GM18907 (cell line): Measurements from ENCODE around the gene HSD17B2.

Source experiments
- ATAC-seq: cut with Tn5 transposase; IDR thresholded peaks from one replicate; pipeline ENCODE4 v1.9.1; 2021; ENCODE audit warnings: mild to moderate bottlenecking, moderate library complexity; ENCODE audit not compliant: unreplicated experiment

The HSD17B2 gene

DNA sequence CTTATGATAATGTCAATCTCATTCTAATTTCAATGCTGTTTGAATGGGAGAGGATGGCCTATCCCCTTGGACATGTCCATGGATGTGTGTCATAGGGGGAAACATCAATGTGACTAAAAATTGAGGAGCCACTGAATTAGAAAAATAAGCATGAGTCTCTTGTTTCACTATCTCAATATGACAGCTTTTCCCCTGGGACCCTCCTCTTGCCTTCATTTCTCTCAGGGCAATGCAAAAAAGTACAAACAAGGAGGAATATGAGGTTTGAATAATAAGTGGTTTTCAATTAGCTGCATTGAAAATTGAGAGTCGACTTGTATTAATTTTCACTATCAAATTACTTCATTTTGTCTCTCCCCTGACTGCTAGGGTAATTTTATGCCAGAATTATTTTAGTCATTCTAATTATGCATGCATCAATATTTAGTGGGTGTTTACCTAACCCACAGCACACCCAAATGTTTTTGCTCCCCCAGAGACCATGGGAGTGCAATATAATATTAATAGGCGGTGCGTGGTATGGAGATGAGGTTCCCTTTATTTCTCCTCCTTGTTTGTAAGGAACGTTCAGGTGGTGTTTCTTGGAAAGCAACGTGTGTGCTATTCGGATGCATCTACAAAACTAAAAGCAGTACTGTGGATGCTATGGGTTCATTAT lies 17.0 kb upstream of the HSD17B2 start:
- ATAC-seq: no peak

DNA sequence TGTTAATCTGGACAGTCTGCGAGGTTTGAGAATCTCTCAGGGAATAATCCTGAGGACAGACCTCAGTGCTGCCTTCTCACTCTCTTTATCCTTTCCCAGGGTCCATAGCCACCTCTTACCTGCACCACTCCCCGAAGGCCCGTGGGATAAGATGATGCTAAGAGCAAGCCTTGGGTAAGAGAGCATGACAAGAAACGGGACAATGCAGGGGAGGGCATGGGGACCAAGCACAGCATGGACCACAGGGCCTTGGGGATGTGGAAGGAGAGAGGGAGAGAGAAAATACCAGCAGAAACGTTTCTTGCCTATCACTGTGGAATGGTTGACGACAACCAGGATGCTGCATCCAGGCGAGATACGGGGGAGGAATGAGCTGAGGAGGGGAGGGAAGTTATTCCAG lies 15.5 kb upstream of the HSD17B2 start:
- ATAC-seq: no peak

DNA sequence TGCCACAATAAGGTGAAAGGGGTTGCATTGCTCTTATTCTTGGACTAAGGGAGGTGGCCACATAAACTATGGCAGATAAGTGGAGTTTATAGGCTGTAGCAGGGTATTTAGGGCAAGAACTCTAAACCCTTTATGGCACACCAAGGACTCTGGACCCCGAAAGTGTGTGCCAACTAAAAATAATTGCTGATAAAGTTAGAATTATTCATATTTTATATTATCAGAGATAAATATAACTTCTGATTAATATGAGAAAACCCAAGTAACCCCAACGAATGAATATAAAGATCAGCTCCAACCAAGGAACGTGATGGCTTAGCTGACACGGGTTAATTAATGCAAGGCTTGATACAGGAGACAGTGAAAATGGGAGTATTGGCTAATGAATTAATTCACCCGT lies 15.0 kb upstream of the HSD17B2 start:
- ATAC-seq: no peak

DNA sequence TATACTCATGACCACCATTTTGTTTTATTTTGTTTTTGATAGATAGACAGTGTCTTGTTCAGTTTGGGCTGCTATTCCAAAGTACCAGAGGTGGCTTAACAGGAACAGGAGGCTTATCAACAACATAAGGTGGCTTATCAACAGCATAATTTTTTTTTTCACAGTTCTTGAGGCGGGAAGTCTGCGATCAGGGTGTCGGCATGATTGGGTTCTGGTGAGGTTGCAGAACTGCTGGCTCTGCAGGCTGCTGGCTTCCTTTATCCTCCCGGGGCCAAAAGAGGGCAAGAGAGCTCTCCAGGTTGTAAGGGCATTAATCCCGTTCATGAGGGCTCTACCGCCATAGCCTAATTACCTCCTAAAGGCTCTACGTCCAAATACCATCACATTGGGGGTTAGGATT lies 11.8 kb upstream of the HSD17B2 start:
- no peak for ATAC-seq

DNA sequence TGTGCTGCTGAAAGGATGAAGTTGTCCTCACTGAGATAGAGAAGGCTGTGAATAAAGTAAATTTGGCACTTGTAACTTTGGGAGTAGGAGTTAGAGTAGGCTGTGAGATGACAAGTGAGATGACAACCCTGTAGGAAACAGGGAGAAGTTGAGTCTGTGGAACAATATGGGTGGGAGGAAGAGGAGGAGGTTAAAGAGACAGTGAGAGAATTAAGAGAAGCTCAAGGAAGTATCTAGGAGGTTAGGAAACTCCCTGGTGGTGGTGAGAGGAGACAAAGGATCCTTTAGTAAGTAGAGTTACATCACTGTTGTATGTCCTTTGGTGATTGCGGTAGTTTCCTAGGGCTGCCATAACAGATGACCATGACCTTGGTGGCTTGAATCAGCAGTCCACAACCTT lies 10.7 kb upstream of the HSD17B2 start:
- ATAC-seq: no peak

DNA sequence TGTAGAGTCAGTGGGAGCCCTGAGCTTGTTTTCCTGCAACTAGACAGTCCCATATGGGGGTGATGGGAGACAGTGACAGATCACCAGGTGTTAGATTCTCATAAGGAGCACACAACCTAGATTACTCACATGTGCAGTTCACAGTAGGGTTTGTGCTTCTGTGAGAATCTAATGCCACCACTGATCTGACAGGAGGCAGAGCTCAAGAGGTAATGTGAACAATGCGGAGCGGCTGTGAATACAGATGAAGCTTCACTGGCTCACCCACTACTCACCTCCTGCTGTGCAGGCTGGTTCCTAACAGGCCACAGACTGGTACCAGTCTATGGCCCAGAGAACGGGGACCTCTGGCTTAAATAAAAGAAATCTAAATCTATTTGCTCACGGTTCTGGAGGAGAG lies 10.2 kb upstream of the HSD17B2 start:
- ATAC-seq: no peak

DNA sequence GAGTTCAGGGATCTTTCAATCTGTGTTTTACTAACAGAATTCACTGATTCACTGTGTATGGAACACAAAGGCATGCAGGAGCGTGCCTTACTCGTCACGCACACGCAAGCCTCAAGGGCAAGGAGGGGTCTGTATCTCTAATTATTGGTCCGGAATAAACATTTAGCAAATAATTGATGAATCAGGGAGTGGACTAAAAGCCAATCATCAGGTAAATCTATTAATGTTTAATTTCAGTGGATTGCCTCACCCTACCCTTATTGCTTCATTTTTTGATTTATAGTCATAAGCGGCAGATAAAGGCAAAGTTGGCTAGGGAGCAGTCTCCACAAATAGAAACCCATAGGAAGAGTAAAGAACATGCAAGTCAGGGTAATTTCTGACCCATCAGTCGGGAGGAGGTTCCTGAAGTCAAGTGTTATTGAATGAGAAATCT lies 7.4 kb upstream of the HSD17B2 start:
- ATAC-seq: no peak

DNA sequence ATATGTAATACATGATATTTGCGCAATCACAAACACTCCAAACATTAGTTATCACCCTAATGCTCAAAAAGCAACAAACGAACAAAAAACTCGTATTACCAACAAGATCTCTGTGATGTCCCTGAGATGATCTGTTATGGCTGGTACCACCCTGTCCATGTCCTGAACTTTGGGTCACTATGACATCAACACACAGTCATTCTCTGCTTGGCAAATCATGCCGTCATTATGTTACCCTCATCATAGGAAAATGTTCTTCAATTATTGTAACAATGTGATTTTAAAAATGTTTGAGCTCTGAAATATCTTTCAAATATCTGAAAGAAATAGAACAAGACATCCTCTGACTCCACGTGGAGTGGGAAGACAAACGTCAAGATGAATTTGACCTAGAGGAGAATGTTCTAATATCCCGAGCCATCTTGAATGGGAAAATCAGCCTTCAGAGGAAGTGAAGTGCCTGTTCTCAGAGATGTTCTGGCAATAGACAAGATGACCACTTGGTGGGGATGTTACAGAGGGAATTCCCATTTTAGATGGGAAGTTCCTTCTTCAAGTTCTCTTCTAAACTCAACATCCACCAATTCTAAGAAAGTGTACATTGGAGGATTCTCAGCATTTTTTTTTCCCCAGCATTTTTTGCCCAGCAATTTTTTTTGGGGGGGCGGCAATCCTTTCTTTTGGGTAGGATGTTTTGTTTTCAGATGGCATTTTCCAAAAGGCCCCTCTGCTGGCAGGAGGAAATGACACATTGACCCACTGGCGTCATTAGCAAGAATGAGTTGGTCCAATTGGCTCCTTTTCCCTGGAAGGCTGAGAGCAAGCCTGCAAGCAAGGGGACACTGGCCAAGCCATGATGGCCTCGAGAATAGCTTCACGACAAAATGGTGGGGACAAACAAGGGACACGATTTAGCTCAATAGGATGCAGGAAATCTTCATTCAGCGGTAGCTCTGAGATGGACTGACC lies 3.7 kb upstream of the HSD17B2 start:
- ATAC-seq: no peak

DNA sequence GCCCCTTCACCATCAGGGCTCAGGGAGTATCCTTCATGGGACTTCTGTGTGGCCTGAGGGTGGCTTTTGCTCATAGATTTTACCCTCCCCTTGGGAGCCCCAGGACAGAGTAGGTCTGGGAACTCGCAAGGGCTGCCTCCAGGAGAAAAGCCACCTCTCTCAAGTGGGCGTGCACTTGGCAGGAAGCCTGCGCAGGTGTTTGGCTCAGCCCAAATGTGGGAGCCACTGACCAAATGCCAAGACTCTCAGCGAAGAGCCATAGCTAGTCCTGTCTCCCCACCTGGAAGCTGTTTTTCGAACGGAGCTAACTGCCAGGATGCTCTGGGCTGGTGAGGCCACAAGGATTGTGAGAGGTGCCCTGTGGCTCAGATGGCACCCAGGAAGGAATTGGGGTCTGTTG lies 2.0 kb upstream of the HSD17B2 start:
- no peak for ATAC-seq

DNA sequence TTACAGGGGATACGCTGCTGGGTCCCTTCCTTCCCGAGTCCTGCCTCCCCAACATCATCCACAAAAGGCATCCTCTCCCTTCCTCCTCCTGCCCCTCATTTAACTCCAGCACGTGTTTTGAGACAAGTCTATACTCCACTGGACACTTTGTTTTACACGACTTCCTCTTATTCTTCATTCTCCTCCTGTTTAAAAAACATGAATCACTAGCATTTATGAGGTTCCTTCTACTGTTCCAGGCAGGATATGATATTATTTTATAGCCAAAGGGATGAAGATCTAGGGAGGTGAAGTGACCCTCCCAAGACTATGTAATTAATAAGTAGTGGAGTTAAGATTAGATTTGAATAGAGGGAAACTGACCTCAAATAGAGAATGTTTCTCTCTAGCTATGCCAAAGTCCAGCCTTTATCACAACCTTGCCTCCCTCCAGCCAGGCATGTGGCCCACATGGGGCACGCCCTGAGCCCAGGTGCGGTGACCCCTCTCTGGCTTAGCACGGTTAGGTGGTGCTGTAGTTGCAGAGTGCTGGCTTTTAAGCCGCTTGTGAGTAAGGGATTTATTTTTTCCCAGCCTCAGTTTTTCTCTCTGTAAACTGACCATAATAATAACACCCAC lies 1.3 kb upstream of the HSD17B2 start:
- ATAC-seq: no peak

DNA sequence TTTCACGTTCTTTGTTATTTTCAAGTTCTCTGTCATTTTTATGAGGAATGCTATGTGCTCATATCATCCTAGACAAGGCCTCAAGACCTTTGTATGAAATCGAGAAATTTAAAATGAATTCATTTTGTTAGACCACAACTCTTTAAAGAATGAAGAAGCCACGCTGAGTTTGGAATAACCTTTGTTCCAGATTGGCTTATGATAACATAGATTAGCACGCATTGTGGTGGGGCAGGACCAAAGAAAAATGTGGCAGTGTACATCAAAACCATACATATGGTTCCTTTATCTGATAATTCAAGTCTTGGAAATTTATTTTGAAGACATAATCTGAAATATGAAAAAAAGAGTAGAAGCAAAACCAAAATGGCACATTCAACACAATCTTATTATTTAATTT lies 2.2 kb downstream of the HSD17B2 start:
- ATAC-seq: no peak

DNA sequence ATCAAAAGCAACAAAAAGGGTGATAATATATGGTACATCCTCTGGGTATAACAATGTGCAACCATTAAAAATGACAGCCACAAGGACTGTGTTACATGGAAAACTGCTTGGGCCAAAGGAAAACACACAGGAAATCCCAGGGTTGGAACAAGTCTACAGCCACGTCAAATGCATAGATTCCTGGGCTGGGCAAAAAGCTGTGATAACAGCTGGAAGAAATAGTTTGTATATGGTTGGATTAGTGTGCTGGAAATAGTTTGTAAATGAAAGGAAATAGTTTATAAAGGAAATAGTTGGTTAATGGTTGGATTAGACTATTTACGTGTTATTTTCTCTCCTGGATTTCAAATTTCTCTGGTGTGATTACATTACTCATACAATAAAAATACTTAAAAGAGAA lies 2.6 kb downstream of the HSD17B2 start:
- ATAC-seq: no peak

DNA sequence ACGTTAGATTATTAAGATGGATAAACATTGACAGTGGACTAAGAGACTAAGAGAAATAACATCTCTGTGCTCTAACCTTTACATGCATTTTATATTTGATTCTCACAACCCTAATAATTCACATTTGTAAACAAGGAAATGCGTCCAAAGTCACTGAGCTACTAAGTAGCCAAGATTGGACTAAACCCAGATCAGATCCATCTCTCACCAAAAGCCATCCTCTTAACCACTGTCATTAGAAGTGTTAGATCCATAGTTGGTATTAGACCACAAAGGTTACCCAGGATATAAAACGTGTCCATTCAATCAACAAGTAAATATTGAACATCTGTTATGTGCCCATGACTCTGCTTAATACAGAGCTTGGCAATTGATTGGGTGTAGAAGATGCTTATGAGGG lies 5.2 kb downstream of the HSD17B2 start:
- no peak for ATAC-seq

DNA sequence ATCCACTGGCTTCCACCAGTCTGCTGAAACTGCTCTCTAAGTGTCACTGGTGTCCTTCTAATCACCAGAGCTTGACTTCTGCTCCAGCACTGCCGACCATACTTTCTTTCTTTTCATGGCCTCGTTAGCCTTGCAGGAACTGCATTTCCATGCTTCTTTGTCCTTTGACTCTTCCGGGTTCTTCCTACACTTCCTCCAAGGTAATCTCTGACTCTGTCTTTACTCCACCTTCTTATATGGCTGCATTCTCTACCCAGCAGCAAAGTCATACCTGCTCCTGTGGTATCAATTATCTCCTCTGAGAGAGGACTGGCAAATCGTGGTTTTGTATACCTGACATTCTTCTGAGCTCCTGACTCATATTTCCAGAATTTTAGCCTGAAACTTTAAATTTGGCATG lies 6.5 kb downstream of the HSD17B2 start:
- ATAC-seq: no peak

DNA sequence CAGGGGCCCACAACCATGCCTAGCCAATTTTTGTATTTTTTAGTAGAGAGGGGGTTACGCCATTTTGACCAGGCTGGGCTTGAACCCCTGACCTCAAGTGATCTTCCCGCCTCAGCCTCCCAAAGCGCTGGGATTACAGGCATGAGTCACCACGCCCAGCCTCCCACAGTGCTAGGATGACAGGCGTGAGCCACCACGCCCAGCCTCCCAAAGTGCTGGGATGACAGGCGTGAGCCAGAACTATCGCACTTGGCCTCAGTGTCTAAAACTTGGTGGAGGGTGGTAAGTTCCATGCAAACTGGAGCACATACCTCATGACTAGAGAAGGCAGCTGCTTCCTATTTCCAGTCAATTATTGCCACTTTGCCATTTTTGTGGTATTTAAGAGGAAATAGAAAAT lies 7.1 kb downstream of the HSD17B2 start:
- no peak for ATAC-seq

DNA sequence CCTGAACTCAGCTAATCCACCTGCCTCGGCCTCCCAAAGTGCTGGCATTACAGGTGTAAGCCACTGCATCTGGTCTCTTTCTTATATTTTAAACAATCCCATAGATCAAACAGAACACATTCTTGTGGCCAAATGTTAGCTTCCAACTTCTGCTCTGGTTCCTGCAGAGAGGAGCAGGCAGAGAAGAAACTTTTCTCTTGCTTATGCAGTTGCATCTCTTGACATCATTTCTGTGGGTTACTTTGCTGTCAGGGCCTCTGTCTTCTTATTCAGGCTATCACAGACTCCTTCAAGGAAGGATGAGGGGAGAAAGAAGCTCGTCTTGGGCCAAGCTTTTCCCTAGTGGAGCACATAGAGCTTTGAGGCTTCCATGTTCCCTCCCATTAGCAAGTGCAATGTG lies 7.8 kb downstream of the HSD17B2 start:
- ATAC-seq: no peak

DNA sequence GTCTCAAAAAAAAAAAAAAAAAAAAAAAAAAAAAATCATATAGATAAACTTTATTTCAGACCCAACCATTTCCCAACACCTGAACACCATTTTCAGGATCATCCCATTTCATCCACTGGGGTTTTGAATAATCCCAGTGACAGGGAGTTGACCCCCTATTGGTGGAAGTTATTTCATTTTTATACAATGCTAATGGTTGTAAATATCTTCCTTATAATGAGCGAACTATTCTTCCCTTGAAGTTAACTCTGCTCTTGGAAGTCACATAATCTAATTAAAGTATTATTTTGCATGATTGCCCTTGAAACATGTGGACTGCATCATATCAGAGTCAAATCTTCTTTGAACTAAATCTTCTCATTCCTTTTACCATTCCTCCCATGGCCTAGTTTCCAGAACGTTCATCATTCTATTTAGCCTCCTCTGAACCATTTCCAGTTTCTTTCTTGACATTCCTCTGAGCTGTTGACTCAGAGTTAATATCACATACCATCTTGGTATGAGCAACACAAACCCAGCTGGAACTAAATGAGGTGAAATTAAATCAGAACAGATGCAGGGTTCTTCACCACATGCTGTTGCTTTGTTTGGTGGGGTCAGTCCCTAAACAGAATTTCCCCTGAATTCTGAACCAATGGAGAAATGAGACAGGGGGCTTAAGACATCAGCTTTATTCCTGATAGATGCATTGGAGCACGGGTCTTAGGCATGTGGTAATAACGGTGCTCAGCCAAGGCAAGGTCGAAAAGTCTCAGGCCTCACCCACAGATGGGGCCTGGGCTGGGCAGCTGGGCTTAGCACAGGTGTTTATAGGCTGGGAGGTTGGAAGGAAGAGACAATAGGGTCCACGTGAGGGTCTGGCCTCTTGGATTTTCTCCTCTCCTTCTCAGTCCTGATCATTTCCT lies 8.9 kb downstream of the HSD17B2 start:
- ATAC-seq: no peak

DNA sequence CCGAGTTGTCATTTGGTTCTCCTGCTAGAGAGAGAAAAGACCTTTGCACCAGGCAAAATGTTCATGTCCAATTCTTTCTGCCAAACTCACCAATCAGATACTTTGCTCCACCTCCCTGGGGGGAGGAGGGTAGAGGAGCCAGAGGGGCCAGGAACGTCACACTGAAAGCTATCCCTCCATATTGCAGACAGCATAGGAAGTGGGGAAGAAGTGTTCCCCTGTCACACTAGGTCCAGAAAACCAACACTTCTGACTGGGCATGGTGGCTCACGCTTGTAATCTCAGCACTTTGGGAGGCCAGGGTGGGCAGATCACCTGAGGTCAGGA lies 9.5 kb downstream of the HSD17B2 start:
- ATAC-seq: no peak

DNA sequence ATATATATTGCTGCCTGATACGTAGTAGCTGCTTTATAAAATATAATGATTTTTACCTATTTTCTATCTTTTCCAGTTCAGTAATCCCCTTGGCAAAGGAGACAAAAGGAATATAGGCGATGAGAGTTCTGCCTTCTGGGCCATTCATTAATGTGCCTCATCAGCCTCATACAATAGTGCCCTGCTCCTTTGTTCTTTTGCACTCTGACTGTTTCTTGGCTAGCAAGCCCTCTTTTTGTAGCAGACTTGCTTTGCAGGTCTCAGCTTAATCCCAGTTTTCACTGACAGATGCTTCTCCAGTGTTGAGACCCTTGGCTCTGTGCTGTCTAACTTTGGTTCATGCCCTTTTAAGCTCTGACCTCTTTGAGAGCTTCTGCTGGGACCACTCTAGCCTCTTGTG lies 10.4 kb downstream of the HSD17B2 start:
- no peak for ATAC-seq

DNA sequence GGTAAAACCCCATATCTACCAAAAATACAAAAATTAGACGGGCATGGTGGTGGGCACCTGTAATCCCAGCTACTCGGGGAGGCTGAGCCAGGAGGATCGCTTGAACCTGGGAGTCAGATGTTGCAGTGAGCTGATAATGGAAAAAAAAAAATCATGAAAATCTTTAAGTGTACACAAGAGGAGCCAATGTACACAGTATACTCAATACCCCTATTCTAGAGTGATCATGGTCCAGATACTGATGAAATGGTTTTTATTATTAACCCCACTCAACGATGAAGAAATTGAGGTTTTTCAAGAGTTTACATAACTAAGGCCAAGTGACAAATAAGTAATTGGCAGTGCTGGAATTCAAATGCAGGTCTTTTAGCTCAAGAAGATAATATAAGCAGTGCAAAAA lies 11.5 kb downstream of the HSD17B2 start:
- ATAC-seq: no peak

DNA sequence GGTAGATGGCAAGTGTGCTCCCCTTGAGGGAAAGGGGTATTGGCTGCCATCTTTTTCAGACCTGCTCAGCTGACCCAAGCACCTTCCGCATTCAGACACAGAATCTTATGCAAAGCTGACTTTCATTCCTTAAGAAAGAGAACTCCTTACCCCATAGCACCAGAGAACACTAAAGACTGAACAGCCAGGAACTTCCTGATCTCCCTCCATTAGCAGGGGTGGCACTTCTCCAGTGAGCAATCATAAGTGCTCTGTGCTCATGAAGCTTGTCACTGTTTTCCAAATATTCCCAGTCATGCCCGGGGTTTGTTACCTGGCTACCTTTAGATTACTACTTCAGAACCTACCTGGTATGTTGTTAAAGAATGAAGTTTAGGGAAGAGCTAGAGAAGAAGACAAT lies 11.9 kb downstream of the HSD17B2 start:
- ATAC-seq: no peak
